ENCODE measurements around the gene HOXD12. TPM values are rescaled to one million over a fixed set of nuclear protein-coding genes. Genes with fewer than 3 reads are reported as not detected.

Gene HOXD12
- total RNA-seq, 1 donor from 2014 or later, result not detected

- DNase-seq, result no peak
These were observed 21.8 kb downstream of the HOXD12 start for GRCh38 chr2:176121190-176122051.

- DNase-seq, result no peak
These were observed 22.6 kb downstream of the HOXD12 start for GRCh38 chr2:176122052-176122682.

- no peak for DNase-seq
These were observed 23.3 kb downstream of the HOXD12 start, which contains the start of gene HOXD9 for GRCh38 chr2:176122683-176123410. Gene HOXD9, plus strand, starts transcription at chr2:176122719. Its CDS starts 50 bp downstream, at chr2:176122769.

GRCh38 chr2:176123411-176124109 lies 24.0 kb downstream of the HOXD12 start:
- no peak for DNase-seq

- no peak for DNase-seq
These were observed 24.7 kb downstream of the HOXD12 start for GRCh38 chr2:176124110-176124946.

DNA sequence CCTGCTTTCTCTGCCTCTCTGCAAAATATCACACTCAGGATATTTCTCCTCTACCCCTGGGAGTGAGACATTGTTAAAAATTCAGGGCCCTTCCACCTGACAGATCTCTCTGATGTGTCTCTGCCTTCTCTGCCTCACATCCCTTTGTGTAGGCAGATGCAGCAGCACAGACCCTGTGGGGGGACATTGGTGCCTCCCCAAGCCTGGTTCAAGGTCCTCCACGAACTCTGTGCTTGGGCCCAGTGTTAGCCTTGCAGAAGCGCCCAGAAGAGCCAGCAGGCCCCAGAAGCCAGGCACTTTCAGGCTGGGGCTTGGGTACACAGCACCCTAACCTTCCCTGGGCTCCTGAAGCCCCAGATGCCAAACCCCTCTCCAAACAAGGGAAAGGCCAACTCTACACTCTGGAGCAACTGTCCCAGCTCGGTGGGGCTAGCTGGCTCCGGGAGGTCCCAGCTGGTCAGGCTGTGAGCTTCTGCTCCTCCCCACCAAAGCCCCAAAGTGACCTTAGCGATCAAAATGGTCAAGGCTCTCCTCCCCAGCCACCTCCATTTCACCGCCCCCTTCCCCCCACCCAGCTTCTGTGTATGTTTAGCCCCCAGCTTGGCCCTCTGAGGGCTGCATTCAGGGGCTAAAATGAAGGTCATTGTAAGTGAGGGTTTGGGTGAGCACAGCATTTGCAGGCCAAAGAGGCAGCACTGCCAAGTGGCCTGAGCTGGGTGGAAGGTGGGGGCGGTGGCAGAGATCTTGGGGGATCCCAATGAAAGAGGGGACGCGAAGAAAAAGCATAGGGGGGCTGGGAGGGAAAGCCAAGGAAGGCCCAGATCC lies 25.6 kb downstream of the HOXD12 start:
- DNase-seq, result no peak

- no peak for DNase-seq
These were observed 26.1 kb downstream of the HOXD12 start for GRCh38 chr2:176125772-176126054.

- peak; percentile 9 for DNase-seq
These were observed 27.6 kb downstream of the HOXD12 start for GRCh38 chr2:176126929-176127773.

- DNase-seq, result no peak
These were observed 28.1 kb downstream of the HOXD12 start for GRCh38 chr2:176127774-176128072.

GRCh38 chr2:176128172-176128981 lies 28.8 kb downstream of the HOXD12 start:
- no peak for DNase-seq

- no peak for DNase-seq
These were observed 29.6 kb downstream of the HOXD12 start, which contains the start of gene HOXD8 for GRCh38 chr2:176128982-176129796. Gene HOXD8, plus strand, starts transcription at chr2:176129705. Its CDS starts 662 bp downstream, at chr2:176130367.

GRCh38 chr2:176129813-176130146 lies 30.2 kb downstream of the HOXD12 start:
- no peak for DNase-seq

- DNase-seq, result no peak
These were observed 30.8 kb downstream of the HOXD12 start for GRCh38 chr2:176130147-176130956.

DNA sequence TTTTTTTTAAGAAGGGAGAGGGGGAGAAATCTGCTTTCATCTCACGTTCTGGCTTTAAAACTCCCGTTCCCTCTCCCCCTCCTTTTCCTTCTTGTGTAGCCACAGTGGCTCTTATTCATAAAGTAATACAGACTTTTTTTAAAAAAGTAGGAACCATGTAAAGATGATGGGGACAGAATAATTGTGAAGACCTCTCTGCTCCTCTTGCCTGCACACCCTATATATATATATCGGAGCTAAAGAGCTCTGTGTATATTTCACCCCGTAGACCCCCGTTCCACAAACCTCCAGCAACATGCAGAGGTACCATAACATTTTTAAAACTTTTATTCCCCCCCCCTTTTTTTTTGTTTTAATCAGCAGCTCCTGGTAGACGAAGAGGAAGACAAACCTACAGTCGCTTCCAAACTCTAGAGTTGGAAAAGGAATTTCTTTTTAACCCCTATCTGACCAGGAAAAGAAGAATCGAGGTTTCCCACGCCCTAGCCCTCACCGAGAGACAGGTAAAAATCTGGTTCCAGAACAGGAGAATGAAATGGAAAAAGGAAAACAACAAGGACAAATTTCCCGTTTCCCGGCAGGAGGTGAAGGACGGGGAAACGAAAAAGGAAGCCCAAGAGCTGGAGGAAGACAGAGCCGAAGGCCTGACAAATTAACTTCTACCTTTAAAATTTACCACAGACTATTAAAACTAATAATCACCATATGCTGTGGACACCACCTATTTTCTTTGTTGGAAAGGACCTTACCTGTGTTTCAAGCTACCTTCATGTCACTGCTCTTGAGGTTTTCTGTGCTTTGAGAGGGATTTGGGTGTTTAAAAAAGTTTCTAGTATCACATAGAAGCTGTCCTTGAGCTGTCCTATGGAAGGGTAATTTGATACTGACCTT lies 31.6 kb downstream of the HOXD12 start:
- DNase-seq, result no peak

DNA sequence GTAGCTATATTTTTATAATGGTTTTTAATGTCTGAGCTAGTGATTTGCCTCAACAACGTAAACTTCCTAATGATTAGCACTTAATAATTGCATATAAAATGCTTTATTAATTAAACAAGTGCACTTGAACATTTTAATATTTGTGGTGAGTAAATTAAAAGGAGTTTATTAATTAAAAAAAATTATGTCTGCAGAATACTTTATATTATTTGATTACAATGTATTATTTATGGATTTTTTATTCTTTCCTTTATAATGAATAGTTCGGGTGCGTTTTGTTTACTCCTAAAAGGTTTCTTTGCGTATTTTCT lies 32.2 kb downstream of the HOXD12 start:
- no peak for DNase-seq

Data from occipital lobe (tissue), 2 donors.